Keratinocyte (primary cell): Measurements from ENCODE around the gene MUC5B. TPM values are rescaled to one million over a fixed set of nuclear protein-coding genes. Genes with fewer than 3 reads are reported as not detected.

Experiments
- DNase-seq: peaks from one replicate; pipeline ENCODE4 v3.0.0-alpha.2; 2011; ENCODE audit warnings: low read depth, missing footprints, low spot score
- FAIRE-seq: peaks from 2 replicates; lab custom pipeline; 2011; peaks lifted over from hg19 to GRCh38; lab: Jason Lieb, UNC
- H2AFZ ChIP-seq: 2 replicates; pipeline ENCODE4 v1.6.0; 2012; ENCODE audit warnings: low read length, control low read depth, inconsistent platforms; ENCODE audit not compliant: control insufficient read depth
- H3K27ac ChIP-seq: 2 replicates; pipeline ENCODE4 v1.5.1; 2011; ENCODE audit warnings: low read length; ENCODE audit not compliant: control insufficient read depth, insufficient read depth
- H3K27me3 ChIP-seq: 3 replicates; pipeline ENCODE4 v1.6.0; 2011; ENCODE audit warnings: low read length; ENCODE audit not compliant: control insufficient read depth, insufficient read depth; ENCODE audit errors: extremely low read depth
- H3K36me3 ChIP-seq, 2 experiments: 2 replicates in 1 of 2; 3 replicates in 1 of 2; pipeline ENCODE4 v1.5.1; 2011; ENCODE audit warnings: low read length in 2 of 2, mild to moderate bottlenecking in 1 of 2; ENCODE audit not compliant: control insufficient read depth in 2 of 2, insufficient read depth in 2 of 2; ENCODE audit errors: extremely low read depth in 1 of 2
- H3K4me1 ChIP-seq: 3 replicates; pipeline ENCODE4 v1.5.1; 2011; ENCODE audit warnings: low read length; ENCODE audit not compliant: control insufficient read depth, insufficient read depth; ENCODE audit errors: extremely low read depth
- H3K4me2 ChIP-seq: 3 replicates; pipeline ENCODE4 v1.6.0; 2011; ENCODE audit warnings: low read depth, low read length; ENCODE audit not compliant: control insufficient read depth, insufficient read depth; ENCODE audit errors: extremely low read depth
- H3K4me3 ChIP-seq, 3 experiments: fragments of 200-600 bp in 1 of 3; sonication (generic) in 1 of 3; 2 replicates in 2 of 3; 3 replicates in 1 of 3; pipeline ENCODE4 v1.5.1; 2011 to 2016; ENCODE audit warnings: low read length in 3 of 3, mild to moderate bottlenecking in 3 of 3, control low read depth in 2 of 3, inconsistent platforms in 1 of 3, low read depth in 1 of 3, mixed read lengths in 1 of 3, mixed run types in 1 of 3, moderate library complexity in 1 of 3; ENCODE audit not compliant: control insufficient read depth in 2 of 3, insufficient read depth in 2 of 3; ENCODE audit errors: extremely low read depth in 1 of 3
- H3K79me2 ChIP-seq: 2 replicates; pipeline ENCODE4 v1.6.0; 2012; ENCODE audit warnings: low read length; ENCODE audit not compliant: control insufficient read depth, insufficient read depth
- H3K9ac ChIP-seq: 3 replicates; pipeline ENCODE4 v1.6.0; 2011; ENCODE audit warnings: low read length; ENCODE audit not compliant: control insufficient read depth, insufficient read depth; ENCODE audit errors: extremely low read depth
- H3K9me1 ChIP-seq: 3 replicates; pipeline ENCODE4 v1.6.0; 2011; ENCODE audit warnings: low read length; ENCODE audit not compliant: control insufficient read depth, insufficient read depth; ENCODE audit errors: extremely low read depth
- H3K9me3 ChIP-seq: 2 replicates; pipeline ENCODE4 v1.5.1; 2012; ENCODE audit warnings: low read depth, low read length; ENCODE audit not compliant: control insufficient read depth
- H4K20me1 ChIP-seq: 3 replicates; pipeline ENCODE4 v1.6.0; 2011; ENCODE audit warnings: low read length; ENCODE audit not compliant: control insufficient read depth, insufficient read depth; ENCODE audit errors: extremely low read depth
- CTCF ChIP-seq, 3 experiments: IDR thresholded peaks in 1 of 3; conservative IDR thresholded peaks in 1 of 3; optimal IDR thresholded peaks in 1 of 3; 2 replicates in 2 of 3; 3 replicates in 1 of 3; pipeline versions ENCODE3 to v1.5.1; 2011; ENCODE audit warnings: low read length in 3 of 3, mild to moderate bottlenecking in 3 of 3, moderate library complexity in 2 of 3, control low read depth in 1 of 3, inconsistent platforms in 1 of 3; ENCODE audit not compliant: insufficient read depth in 2 of 3; ENCODE audit errors: extremely low read depth in 1 of 3
- EZH2 ChIP-seq: IDR thresholded peaks from one replicate; pipeline ENCODE4 v1.6.1; 2012; ENCODE audit warnings: inconsistent platforms, mild to moderate bottlenecking, low read length, moderate library complexity
- dilution Hi-C: fragments of 300-500 bp; cut with MboI; formaldehyde crosslinking; loops from one replicate; pipeline ENCODE4 v1.7.0; 2020; ENCODE audit warnings: low sequenced_read_pairs; ENCODE audit not compliant: extremely low pct_ligation_motif_present
- polyA plus RNA-seq, 5 experiments: library from polyadenylated mRNA; depleted of rRNA in 3 of 5; stranded (reverse) in 3 of 5; stranded (forward) in 1 of 5; unstranded in 1 of 5; fragments of >200 nt; gene quantifications; 1 replicate in 1 of 5; 2 replicates in 3 of 5; 3 replicates in 1 of 5; pipeline versions ENCODE4 v1.2.1 to v1.2.3, GENCODE V29; 2011 to 2012; ENCODE audit warnings: missing spikeins in 2 of 5, low read depth in 1 of 5, low replicate concordance in 1 of 5

MUC5B gene
- polyA plus RNA-seq, 1 donor (not counting 4 experiments of a cell fraction or from before 2014, with no cell fraction given) = not detected

- Histone ChIP-seq H3K27ac (no peak overlapping the region), H4K20me1 (no peaks in the 10 kb centered on the region), H3K27me3 (no peaks in the 10 kb centered on the region), H3K9me1 (no peaks in the 10 kb centered on the region), H3K36me3 (no peaks in the 10 kb centered on the region), H3K9ac (no peak overlapping the region), H3K4me1 (peaks cover 6% of the 10 kb centered on the region), H3K4me2 (peak overlapping the region; percentile 76), H3K4me3 (no peak overlapping the region), H3K9me3 (no peaks in the 10 kb centered on the region), H2AFZ (no peak overlapping the region), H3K79me2 (no peaks in the 10 kb centered on the region)
- FAIRE-seq (no peak), DNase-seq (no peak)
- dilution Hi-C loops = no loop called here
- no peak for TF ChIP-seq EZH2
- no peak for TF ChIP-seq CTCF (optimal IDR thresholded peaks at IDR 0.05 in 1 of 3, IDR thresholded peaks at IDR 0.05 in 1 of 3, conservative IDR thresholded peaks at IDR 0.05 in 1 of 3; ENCODE audit: extremely low read depth in 1 of 3, insufficient read depth in 2 of 3, low read length in 3 of 3)
Observed at GRCh38 chr11:1261241-1262071, 38.6 kb downstream of the MUC5B start.

- peaks cover 6% of the 10 kb centered on the region for H3K4me1 ChIP-seq
- no peaks in the 10 kb centered on the region for H3K36me3 ChIP-seq
- DNase-seq = peak; percentile 74
- peak overlapping the region; percentile 76 for H3K4me2 ChIP-seq
- no peaks in the 10 kb centered on the region for H4K20me1 ChIP-seq
- peak overlapping the region; percentile 28 to 65 (median 54) for H3K4me3 ChIP-seq
- no peaks in the 10 kb centered on the region for H3K9me1 ChIP-seq
- H3K9me3 ChIP-seq = no peaks in the 10 kb centered on the region
- peak overlapping the region; percentile 54 for H3K27ac ChIP-seq
- H3K27me3 ChIP-seq = no peaks in the 10 kb centered on the region
- dilution Hi-C loops = no loop called here
- peak overlapping the region; percentile 84 for H2AFZ ChIP-seq
- no peaks in the 10 kb centered on the region for H3K79me2 ChIP-seq
- peak; percentile 79 for FAIRE-seq
- H3K9ac ChIP-seq = peak overlapping the region; percentile 67
- TF ChIP-seq EZH2 = no peak
- no peak for TF ChIP-seq CTCF (optimal IDR thresholded peaks at IDR 0.05 in 1 of 3, IDR thresholded peaks at IDR 0.05 in 1 of 3, conservative IDR thresholded peaks at IDR 0.05 in 1 of 3; ENCODE audit: extremely low read depth in 1 of 3, insufficient read depth in 2 of 3, low read length in 3 of 3)
Observed at GRCh38 chr11:1262172-1263006, 39.5 kb downstream of the MUC5B start.
